Bronchial epithelial cell (primary cell): ENCODE results near the gene PPP2R5D. TPM values are rescaled to one million over a fixed set of nuclear protein-coding genes. Genes with fewer than 3 reads are reported as not detected.

Experiments used
- DNase-seq: peaks from one replicate; pipeline ENCODE4 v3.0.0-alpha.2; 2010; ENCODE audit warnings: low read depth
- FAIRE-seq: peaks from 2 replicates; lab custom pipeline; 2011; peaks lifted over from hg19 to GRCh38; lab: Jason Lieb, UNC
- H3K27me3 ChIP-seq: 2 replicates; pipeline ENCODE4 v1.5.1; 2011; ENCODE audit warnings: low read length; ENCODE audit not compliant: control insufficient read depth, insufficient read depth
- H3K36me3 ChIP-seq: 2 replicates; pipeline ENCODE4 v1.5.1; 2011; ENCODE audit warnings: low read length; ENCODE audit not compliant: control insufficient read depth, insufficient read depth
- H3K4me3 ChIP-seq: 2 replicates; pipeline ENCODE4 v1.5.1; 2011; ENCODE audit warnings: mild to moderate bottlenecking, low read depth, low read length, control low read depth
- CTCF ChIP-seq: IDR thresholded peaks from 2 replicates; pipeline ENCODE4 v1.5.1; 2011; ENCODE audit warnings: mild to moderate bottlenecking, moderate library complexity, low read length, control low read depth, inconsistent platforms; ENCODE audit not compliant: insufficient read depth, severe bottlenecking
- total RNA-seq: library from RNA; depleted of rRNA; stranded (reverse); fragments of >200 nt; gene quantifications from 2 replicates; pipeline ENCODE4 v1.2.1, GENCODE V29; 2014

PPP2R5D gene
- total RNA-seq, 1 donor from 2014 or later, result 27.6 TPM

- Histone ChIP-seq H3K27me3 (no peaks in the 10 kb centered on the region), H3K4me3 (no peak overlapping the region), H3K36me3 (peaks cover 42% of the 10 kb centered on the region)
- FAIRE-seq (no peak), DNase-seq (no peak)
- no peak for TF ChIP-seq CTCF
Observed at GRCh38 chr6:43043310-43043709, 58.9 kb downstream of the PPP2R5D start.

- FAIRE-seq (no peak), DNase-seq (no peak)
- Histone ChIP-seq H3K4me3 (no peak overlapping the region), H3K36me3 (peaks cover 46% of the 10 kb centered on the region), H3K27me3 (no peaks in the 10 kb centered on the region)
- no peak for TF ChIP-seq CTCF
Observed at GRCh38 chr6:43045371-43045930, 61.1 kb downstream of the PPP2R5D start.

GRCh38 chr6:43047998-43048397 lies 63.6 kb downstream of the PPP2R5D start:
- FAIRE-seq (no peak), DNase-seq (no peak)
- Histone ChIP-seq H3K4me3 (no peak overlapping the region), H3K27me3 (no peaks in the 10 kb centered on the region), H3K36me3 (peaks cover 43% of the 10 kb centered on the region)
- no peak for TF ChIP-seq CTCF

GRCh38 chr6:43050981-43051380 lies 66.6 kb downstream of the PPP2R5D start:
- FAIRE-seq, result no peak
- no peak for TF ChIP-seq CTCF
- Histone ChIP-seq H3K36me3 (peaks cover 30% of the 10 kb centered on the region), H3K4me3 (no peak overlapping the region), H3K27me3 (no peaks in the 10 kb centered on the region)
- no peak for DNase-seq

- DNase-seq (no peak), FAIRE-seq (no peak)
- Histone ChIP-seq H3K27me3 (no peaks in the 10 kb centered on the region), H3K4me3 (no peak overlapping the region), H3K36me3 (peaks cover 25% of the 10 kb centered on the region)
- TF ChIP-seq CTCF, result no peak
Observed at GRCh38 chr6:43052225-43052841, 68.0 kb downstream of the PPP2R5D start.
